Stimulated activated CD4-positive, alpha-beta T cell treated with anti-CD3 and anti-CD28 coated beads, TNF-alpha, amount 100 ng/mL, for 1 hour (primary cell): ENCODE measurements around the gene COMMD2.

Experiments used
- DNase-seq, 3 donors: peaks; one replicate each; pipeline ENCODE4 v3.0.0-alpha.2; 2020; ENCODE audit warnings: low read depth in 3 of 3, low spot score in 1 of 3

Gene COMMD2

GRCh38 chr3:149764302-149764701 is 12.0 kb upstream of the COMMD2 start:
- no peak for DNase-seq

GRCh38 chr3:149763565-149764195 is 11.4 kb upstream of the COMMD2 start:
- no peak for DNase-seq

- no peak for DNase-seq
These were observed 1.4 kb upstream of the COMMD2 start for GRCh38 chr3:149753717-149754116.

GRCh38 chr3:149752788-149753136 is 473 bp upstream of the COMMD2 start:
- no peak for DNase-seq

GRCh38 chr3:149751551-149751950 is 738 bp downstream of the COMMD2 start:
- no peak for DNase-seq

GRCh38 chr3:149744606-149745005 is 7.7 kb downstream of the COMMD2 start:
- DNase-seq: no peak

GRCh38 chr3:149744151-149744550 is 8.1 kb downstream of the COMMD2 start:
- DNase-seq: no peak

- DNase-seq: no peak
These were observed 12.9 kb downstream of the COMMD2 start for GRCh38 chr3:149739396-149739795.

- no peak for DNase-seq
These were observed 13.4 kb downstream of the COMMD2 start for GRCh38 chr3:149738876-149739275.

- DNase-seq: no peak
These were observed 15.4 kb downstream of the COMMD2 start for GRCh38 chr3:149736953-149737205.

- no peak for DNase-seq
These were observed 15.9 kb downstream of the COMMD2 start for GRCh38 chr3:149736175-149736952.

- no peak for DNase-seq
These were observed 20.1 kb downstream of the COMMD2 start for GRCh38 chr3:149732234-149732633.

- DNase-seq: no peak
These were observed 24.6 kb downstream of the COMMD2 start for GRCh38 chr3:149727656-149728055.

- no peak for DNase-seq
These were observed 25.4 kb downstream of the COMMD2 start for GRCh38 chr3:149726716-149727407.

GRCh38 chr3:149723781-149724180 is 28.5 kb downstream of the COMMD2 start:
- DNase-seq: no peak

- no peak for DNase-seq
These were observed 31.4 kb downstream of the COMMD2 start for GRCh38 chr3:149720918-149721317.

- no peak for DNase-seq
These were observed 34.8 kb downstream of the COMMD2 start for GRCh38 chr3:149717391-149718056.

- no peak for DNase-seq
These were observed 35.3 kb downstream of the COMMD2 start for GRCh38 chr3:149716984-149717383.

- no peak for DNase-seq
These were observed 37.0 kb downstream of the COMMD2 start for GRCh38 chr3:149715247-149715646.

GRCh38 chr3:149713730-149714654 is 38.3 kb downstream of the COMMD2 start:
- no peak for DNase-seq

GRCh38 chr3:149706905-149707304 is 45.4 kb downstream of the COMMD2 start:
- DNase-seq: no peak
